HG03097 (cell line): ENCODE results near the gene MPP1.

Experiments
- ATAC-seq: cut with Tn5 transposase; IDR thresholded peaks from one replicate; pipeline ENCODE4 v1.9.1; 2021; ENCODE audit not compliant: unreplicated experiment, low FRiP score

Gene MPP1

DNA sequence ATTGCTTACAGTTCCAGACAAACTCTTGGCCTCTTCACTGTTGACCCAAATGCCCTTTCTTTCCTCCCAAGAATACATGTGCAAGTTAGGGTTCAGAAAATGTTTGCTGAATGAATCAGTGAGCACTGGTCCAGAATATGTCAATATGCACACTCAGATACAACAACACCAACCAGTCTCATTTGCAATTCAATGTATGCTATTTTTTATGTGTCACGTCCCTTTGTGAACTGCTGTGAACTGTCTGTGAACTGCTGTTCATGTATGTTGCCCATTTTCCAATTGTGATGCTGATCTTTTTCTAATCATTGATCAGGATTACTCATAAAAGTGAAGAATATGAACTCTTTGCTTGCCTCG is 72.2 kb downstream of the MPP1 start:
- no peak for ATAC-seq

GRCh38 chrX:154732421-154733065 is 72.7 kb downstream of the MPP1 start:
- ATAC-seq, result no peak

DNA sequence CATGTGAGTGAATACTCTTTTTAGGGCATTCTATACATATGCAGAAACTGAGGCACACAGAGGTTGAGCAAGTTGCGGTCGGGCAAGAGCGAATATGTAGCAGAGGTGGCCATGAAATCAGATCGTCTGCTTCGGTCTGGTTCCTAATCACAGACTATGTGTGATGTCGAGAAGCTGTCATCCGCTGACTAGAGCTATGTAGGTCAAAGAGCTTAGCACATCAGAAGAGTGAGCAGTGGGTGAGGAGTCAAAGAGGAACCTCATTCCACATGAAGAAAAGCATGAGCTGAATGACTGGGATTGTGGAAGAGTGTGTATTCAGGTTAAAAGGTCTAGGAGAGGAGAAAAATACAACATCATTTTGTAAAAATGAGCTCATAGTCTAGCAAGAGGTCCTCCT is 73.4 kb downstream of the MPP1 start:
- no peak for ATAC-seq

- ATAC-seq, result no peak
Observed at GRCh38 chrX:154731184-154731583, 74.1 kb downstream of the MPP1 start.

DNA sequence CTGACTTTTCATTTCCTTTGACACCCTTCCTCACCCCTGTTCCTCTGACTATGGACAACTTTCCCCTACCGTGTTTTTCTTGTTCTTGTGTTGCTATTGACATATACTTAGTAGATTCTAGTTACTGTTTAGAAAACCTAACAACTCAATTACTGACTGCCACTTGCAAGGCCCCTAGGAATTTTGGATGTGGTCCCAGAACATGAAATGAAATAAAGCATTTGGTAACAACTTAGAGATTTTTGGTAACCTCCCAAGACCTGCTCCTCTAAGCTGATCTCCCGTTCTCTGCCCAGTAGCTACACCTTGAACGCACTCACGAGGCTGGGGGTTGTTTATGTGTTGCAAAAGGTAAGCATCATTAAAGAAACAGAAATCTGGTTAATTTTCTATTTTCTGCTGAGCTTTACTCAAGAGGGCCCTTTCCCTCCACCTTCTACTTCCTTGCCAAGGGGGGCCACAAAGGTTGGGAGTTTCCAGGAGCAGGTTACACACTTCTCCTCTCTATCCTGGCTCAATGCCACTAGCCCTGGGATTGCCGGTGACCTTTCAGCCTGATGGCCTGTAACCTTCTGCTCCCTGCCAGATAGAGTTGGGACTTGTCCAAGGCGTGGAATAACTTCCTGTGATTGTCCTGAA is 74.9 kb downstream of the MPP1 start:
- no peak for ATAC-seq

DNA sequence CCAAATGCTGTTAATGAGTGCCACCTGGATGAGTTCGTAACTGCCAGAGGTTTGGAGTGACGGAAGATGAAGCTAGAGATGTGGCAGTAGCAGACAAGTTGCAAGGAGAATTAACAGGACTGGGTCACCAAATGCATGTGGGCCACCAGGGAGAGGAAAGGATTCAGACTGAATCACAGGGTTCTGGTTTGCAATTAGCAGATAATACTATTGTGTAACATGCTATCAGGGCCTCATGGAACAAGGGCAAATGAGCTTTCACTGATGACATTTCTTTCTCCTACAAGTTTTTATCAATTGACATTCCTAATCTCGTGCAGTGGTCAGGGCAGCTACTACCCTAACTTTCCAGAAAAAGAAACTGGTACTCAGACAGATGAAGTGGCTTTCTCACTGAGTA is 75.8 kb downstream of the MPP1 start:
- no peak for ATAC-seq
